ENCODE data around the gene KCNQ1. TPM values are rescaled to one million over a fixed set of nuclear protein-coding genes. Genes with fewer than 3 reads are reported as not detected.

The KCNQ1 gene
- total RNA-seq, 4 donors from 2014 or later = 0.81 to 2.2 (median 1.6) TPM

DNA sequence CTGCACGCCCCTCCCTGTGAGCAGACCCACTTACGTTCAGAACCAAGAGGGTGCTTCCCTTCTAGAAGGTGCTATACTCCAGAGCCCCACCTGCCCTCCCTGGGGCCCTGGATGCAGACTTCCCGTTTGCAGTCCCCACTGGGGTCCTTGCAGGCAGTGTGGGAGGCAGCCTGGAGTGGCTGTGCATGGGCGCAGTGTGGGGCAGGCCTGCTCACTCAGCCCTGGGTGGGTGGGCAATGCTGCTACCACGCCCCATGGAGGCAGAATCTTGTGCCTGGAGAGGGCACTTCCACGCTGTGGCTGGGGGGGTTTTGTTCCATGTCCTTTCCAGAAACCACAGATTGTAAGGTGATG, 138.8 kb downstream of the KCNQ1 start:
- TF ChIP-seq CTCF (IDR thresholded peaks at IDR 0.05) = no peak
- no peak for TF ChIP-seq POLR2A (IDR thresholded peaks at IDR 0.05)
- no peak overlapping the region for H3K4me3 ChIP-seq (ENCODE audit: low read depth, poor library complexity, severe bottlenecking)
- DNase-seq (ENCODE audit: low spot score in 2 of 2) = no peak
- 88 to 90% methylated on average over 6 of the region's 6 CpGs for WGBS, 2 donors
- intact Hi-C loops (cut with DNase I; ENCODE audit: low total_unique reads) = no loop called here

- no peak for DNase-seq (ENCODE audit: low spot score in 2 of 2)
- no peak overlapping the region for H3K4me3 ChIP-seq (ENCODE audit: low read depth, poor library complexity, severe bottlenecking)
- intact Hi-C loops (cut with DNase I; ENCODE audit: low total_unique reads) = no loop called here
- 65 to 93% methylated on average over 3 to 4 of the region's 4 CpGs for WGBS, 2 donors
- TF ChIP-seq POLR2A (IDR thresholded peaks at IDR 0.05) (no peak), CTCF (IDR thresholded peaks at IDR 0.05) (no peak)
Observed at GRCh38 chr11:2584434-2584811, 139.6 kb downstream of the KCNQ1 start.

DNA sequence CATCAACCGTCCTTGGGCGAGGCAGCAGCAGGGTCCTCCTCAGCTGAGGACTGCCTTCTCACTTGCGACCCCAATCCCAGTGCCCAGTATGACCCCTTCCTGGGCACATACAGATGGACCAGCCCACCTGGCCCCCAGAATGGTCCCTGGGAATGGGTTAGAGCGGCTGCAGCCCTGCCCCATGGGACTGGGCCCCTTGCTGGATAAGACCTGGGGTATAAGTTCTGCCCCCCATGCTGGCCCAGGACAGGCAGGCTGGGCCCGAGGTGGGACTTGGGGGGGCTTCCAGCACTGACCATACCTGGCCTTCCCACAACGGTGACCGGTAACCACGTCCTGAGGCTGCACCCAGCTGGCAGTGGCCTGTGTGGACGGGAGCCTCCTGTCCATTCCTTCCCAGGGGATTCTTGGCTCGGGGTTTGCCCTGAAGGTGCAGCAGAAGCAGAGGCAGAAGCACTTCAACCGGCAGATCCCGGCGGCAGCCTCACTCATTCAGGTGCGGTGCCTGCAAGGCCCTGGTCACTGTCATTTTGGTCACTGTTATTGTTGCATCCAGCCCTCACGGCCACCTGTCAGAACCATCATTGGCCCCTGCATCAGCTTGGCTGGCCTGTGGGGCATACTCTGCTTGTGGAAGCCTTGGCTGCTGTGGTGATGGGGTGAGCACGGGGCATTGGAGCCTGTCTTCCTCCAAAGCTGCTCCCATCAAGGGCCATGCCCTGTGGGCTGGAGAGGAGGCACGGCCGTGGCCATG, 140.2 kb downstream of the KCNQ1 start:
- peak in 1 of 2 donors; percentile 79 for DNase-seq (ENCODE audit: low spot score in 2 of 2)
- WGBS, 2 donors = 87 to 98% methylated on average over 12 to 17 of the region's 18 CpGs
- TF ChIP-seq POLR2A (IDR thresholded peaks at IDR 0.05) (no peak), CTCF (IDR thresholded peaks at IDR 0.05) (no peak)
- H3K4me3 ChIP-seq (ENCODE audit: low read depth, poor library complexity, severe bottlenecking) = no peak overlapping the region
- intact Hi-C loops (cut with DNase I; ENCODE audit: low total_unique reads) = no loop called here

- 79 to 98% methylated on average over 6 of the region's 6 CpGs for WGBS, 2 donors
Observed at GRCh38 chr11:2585566-2586086, 140.8 kb downstream of the KCNQ1 start.

GRCh38 chr11:2586087-2586792, 141.4 kb downstream of the KCNQ1 start:
- H3K4me3 ChIP-seq (ENCODE audit: low read depth, poor library complexity, severe bottlenecking) = no peak overlapping the region
- intact Hi-C loops (cut with DNase I; ENCODE audit: low total_unique reads) = no loop called here
- 85% methylated on average over 16 to 18 of the region's 18 CpGs for WGBS, 2 donors
- TF ChIP-seq CTCF (IDR thresholded peaks at IDR 0.05) = no peak
- no peak for TF ChIP-seq POLR2A (IDR thresholded peaks at IDR 0.05)
- peak in 1 of 2 donors; percentile 82 for DNase-seq (ENCODE audit: low spot score in 2 of 2)

More at GRCh38 chr11:2585566-2586086, 140.8 kb downstream of the KCNQ1 start:
- TF ChIP-seq POLR2A (IDR thresholded peaks at IDR 0.05) (no peak), CTCF (IDR thresholded peaks at IDR 0.05) (no peak)
- no peak overlapping the region for H3K4me3 ChIP-seq (ENCODE audit: low read depth, poor library complexity, severe bottlenecking)
- intact Hi-C loops (cut with DNase I; ENCODE audit: low total_unique reads) = no loop called here
- DNase-seq (ENCODE audit: low spot score in 2 of 2) = peak in 1 of 2 donors; percentile 75

Data from lower leg skin (tissue), 4 donors.